SHP77 treated with DMSO at 0.1 percent for 48 hours (cell line): ENCODE measurements around the gene IGFBPL1.
"Not testable (repeated sequence)": the region's sequence is repeated elsewhere in the genome, so short reads cannot be mapped to it uniquely, and the experiment has no call there.

Experiments
- DNase-seq: peaks from one replicate; lab custom pipeline; 2025; lab: John Stamatoyannopoulos, UW

IGFBPL1 gene

GRCh38 chr9:38377336-38378083 lies 46.7 kb downstream of the IGFBPL1 start:
- not testable (repeated sequence) for DNase-seq

- DNase-seq, result no peak
Measured at GRCh38 chr9:38376021-38376670, 48.1 kb downstream of the IGFBPL1 start.

- no peak for DNase-seq
Measured at GRCh38 chr9:38375572-38375963, 48.7 kb downstream of the IGFBPL1 start.

GRCh38 chr9:38374847-38375571 lies 49.2 kb downstream of the IGFBPL1 start:
- DNase-seq, result no peak

GRCh38 chr9:38373679-38374078 lies 50.6 kb downstream of the IGFBPL1 start:
- no peak for DNase-seq

GRCh38 chr9:38372762-38373619 lies 51.3 kb downstream of the IGFBPL1 start:
- no peak for DNase-seq

GRCh38 chr9:38371495-38371894 lies 52.8 kb downstream of the IGFBPL1 start:
- peak; percentile 2 for DNase-seq

- no peak for DNase-seq
Measured at GRCh38 chr9:38370176-38370575, 54.1 kb downstream of the IGFBPL1 start.

GRCh38 chr9:38368731-38369130 lies 55.5 kb downstream of the IGFBPL1 start:
- no peak for DNase-seq

GRCh38 chr9:38367898-38368297 lies 56.4 kb downstream of the IGFBPL1 start:
- no peak for DNase-seq

GRCh38 chr9:38363589-38363925 lies 60.7 kb downstream of the IGFBPL1 start:
- DNase-seq, result no peak

GRCh38 chr9:38362852-38363588 lies 61.2 kb downstream of the IGFBPL1 start:
- peak; percentile 16 for DNase-seq

- DNase-seq, result no peak
Measured at GRCh38 chr9:38361473-38361850, 62.8 kb downstream of the IGFBPL1 start.

GRCh38 chr9:38360839-38361472 lies 63.3 kb downstream of the IGFBPL1 start:
- no peak for DNase-seq

- no peak for DNase-seq
Measured at GRCh38 chr9:38359689-38360385, 64.4 kb downstream of the IGFBPL1 start.

GRCh38 chr9:38359297-38359653 lies 65.0 kb downstream of the IGFBPL1 start:
- no peak for DNase-seq

- DNase-seq, result no peak
Measured at GRCh38 chr9:38358390-38359296, 65.6 kb downstream of the IGFBPL1 start.

GRCh38 chr9:38357350-38358114 lies 66.7 kb downstream of the IGFBPL1 start:
- DNase-seq, result no peak

GRCh38 chr9:38356851-38357250 lies 67.4 kb downstream of the IGFBPL1 start:
- no peak for DNase-seq
